KMS-11 (cell line): ENCODE data around the gene CCDC158.
"Not testable (repeated sequence)": the region's sequence is repeated elsewhere in the genome, so short reads cannot be mapped to it uniquely, and the experiment has no call there.

Source experiments
- H2AFZ ChIP-seq: fragments of 200-600 bp; sonication (generic); 2 replicates; pipeline ENCODE4 v1.6.1; 2016; ENCODE audit warnings: antibody characterized with exemption, mixed run types, low read depth
- H3K27ac ChIP-seq: fragments of 200-600 bp; sonication (generic); 2 replicates; pipeline ENCODE4 v1.6.1; 2016; ENCODE audit warnings: mild to moderate bottlenecking, mixed run types
- H3K27me3 ChIP-seq: fragments of 200-600 bp; sonication (generic); 2 replicates; pipeline ENCODE4 v1.6.1; 2017; ENCODE audit warnings: mild to moderate bottlenecking, low read depth, mixed run types, moderate library complexity; ENCODE audit not compliant: insufficient read depth
- H3K36me3 ChIP-seq: fragments of 200-600 bp; sonication (generic); 2 replicates; pipeline ENCODE4 v1.6.1; 2017; ENCODE audit warnings: mild to moderate bottlenecking, mixed run types; ENCODE audit not compliant: insufficient read depth
- H3K4me1 ChIP-seq: fragments of 200-600 bp; sonication (generic); 2 replicates; pipeline ENCODE4 v1.6.1; 2016; ENCODE audit warnings: mild to moderate bottlenecking, low read depth, mixed run types; ENCODE audit not compliant: poor library complexity, severe bottlenecking
- H3K4me2 ChIP-seq: fragments of 200-600 bp; sonication (generic); 2 replicates; pipeline ENCODE4 v1.7.0; 2016; ENCODE audit warnings: mild to moderate bottlenecking, mixed run types
- H3K4me3 ChIP-seq: fragments of 200-600 bp; sonication (generic); IDR thresholded peaks from 2 replicates; pipeline ENCODE4 v1.6.1; 2017; ENCODE audit warnings: low read depth, low read length, mixed read lengths; ENCODE audit not compliant: insufficient read depth
- H3K79me2 ChIP-seq: fragments of 200-600 bp; sonication (generic); 2 replicates; pipeline ENCODE4 v1.6.1; 2016; ENCODE audit warnings: low read depth, mixed run types; ENCODE audit not compliant: insufficient read depth
- H3K9ac ChIP-seq: fragments of 200-600 bp; sonication (generic); 2 replicates; pipeline ENCODE4 v1.6.1; 2016; ENCODE audit warnings: mild to moderate bottlenecking, mixed run types
- H4K20me1 ChIP-seq: fragments of 200-600 bp; sonication (generic); 2 replicates; pipeline ENCODE4 v1.6.1; 2016; ENCODE audit warnings: mild to moderate bottlenecking, mixed run types; ENCODE audit not compliant: insufficient read depth
- CTCF ChIP-seq: fragments of 200-600 bp; sonication (generic); conservative IDR thresholded peaks from 2 replicates; pipeline ENCODE4 v1.6.1; 2017; ENCODE audit warnings: low read depth, mild to moderate bottlenecking, antibody characterized with exemption, low read length, moderate library complexity, mixed read lengths

Gene CCDC158

GRCh38 chr4:76283900-76284299 lies 137.0 kb downstream of the CCDC158 start:
- no peaks in the 10 kb centered on the region for H3K27me3 ChIP-seq
- H2AFZ ChIP-seq, result no peak overlapping the region
- H4K20me1 ChIP-seq, result no peaks in the 10 kb centered on the region
- no peak overlapping the region for H3K9ac ChIP-seq
- H3K79me2 ChIP-seq, result no peaks in the 10 kb centered on the region
- H3K36me3 ChIP-seq, result no peaks in the 10 kb centered on the region
- H3K4me3 ChIP-seq, result no peak overlapping the region
- no peak overlapping the region for H3K27ac ChIP-seq
- TF ChIP-seq CTCF, result no peak
- no peak overlapping the region for H3K4me2 ChIP-seq
- peaks cover 3% of the 10 kb centered on the region for H3K4me1 ChIP-seq

DNA sequence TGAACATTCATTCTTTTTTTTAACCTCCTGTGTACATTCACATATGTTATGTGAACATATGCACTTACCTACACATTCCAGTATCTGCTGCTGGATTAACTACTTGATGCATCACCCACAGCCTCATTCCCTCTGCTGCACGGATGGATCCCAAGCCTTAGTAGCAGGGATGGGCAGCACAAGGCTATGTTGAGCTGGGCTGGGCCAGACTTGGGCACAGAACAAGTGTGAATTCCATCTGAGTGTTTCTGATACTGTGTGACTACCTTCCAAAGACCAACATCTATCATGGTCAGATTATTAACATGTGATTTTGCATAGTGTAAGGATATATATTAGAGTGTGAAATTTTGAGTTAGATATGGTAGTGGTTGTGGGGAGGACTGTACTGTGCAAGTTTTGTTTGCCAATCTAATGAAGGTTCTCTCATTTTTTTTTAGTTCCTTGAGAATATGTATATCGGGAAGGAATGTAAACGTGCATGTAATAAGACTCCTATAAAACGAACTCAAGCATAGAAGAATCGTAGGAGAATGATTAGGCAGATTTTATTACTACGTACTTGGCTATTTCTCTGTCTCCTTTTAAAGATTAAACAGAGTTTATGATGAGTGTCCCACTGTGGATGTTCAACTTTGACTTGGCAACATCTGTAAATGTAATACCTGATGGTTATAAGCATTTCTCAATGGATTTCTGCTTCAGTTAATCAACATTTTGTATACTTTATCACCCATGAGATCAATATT lies 137.8 kb downstream of the CCDC158 start:
- H2AFZ ChIP-seq, result no peak overlapping the region
- H4K20me1 ChIP-seq, result no peaks in the 10 kb centered on the region
- no peak overlapping the region for H3K9ac ChIP-seq
- no peaks in the 10 kb centered on the region for H3K27me3 ChIP-seq
- no peak overlapping the region for H3K4me2 ChIP-seq
- no peak overlapping the region for H3K27ac ChIP-seq
- H3K4me3 ChIP-seq, result no peak overlapping the region
- no peaks in the 10 kb centered on the region for H3K79me2 ChIP-seq
- no peaks in the 10 kb centered on the region for H3K36me3 ChIP-seq
- no peak for TF ChIP-seq CTCF
- peaks cover 10% of the 10 kb centered on the region for H3K4me1 ChIP-seq

DNA sequence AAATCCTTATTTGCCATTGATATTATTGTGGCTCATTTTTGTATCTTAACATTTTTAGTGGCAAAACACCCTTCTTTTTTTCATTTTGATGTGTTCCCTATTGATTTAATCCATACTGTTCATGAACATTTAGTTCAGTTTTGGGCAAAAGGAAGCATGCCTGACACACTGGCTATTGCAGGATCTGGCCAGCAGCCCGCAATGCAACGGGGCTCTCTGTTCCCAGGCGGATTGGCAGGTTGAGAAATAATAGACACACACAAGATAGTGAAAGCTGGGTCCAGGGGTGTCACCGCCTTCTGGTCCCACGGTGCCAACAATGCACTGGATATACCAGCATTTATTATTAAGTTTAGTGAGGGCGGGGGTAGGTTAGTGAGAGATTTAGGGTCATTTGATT lies 139.3 kb downstream of the CCDC158 start:
- H3K27ac ChIP-seq, H3K79me2 ChIP-seq, H3K9ac ChIP-seq, H3K36me3 ChIP-seq, H3K4me3 ChIP-seq, H4K20me1 ChIP-seq, H3K4me2 ChIP-seq, H2AFZ ChIP-seq, H3K27me3 ChIP-seq: not testable (repeated sequence)
- peaks cover 26% of the 10 kb centered on the region for H3K4me1 ChIP-seq

- no peak for TF ChIP-seq CTCF
- H3K4me2 ChIP-seq, result no peak overlapping the region
These were observed 140.2 kb downstream of the CCDC158 start for GRCh38 chr4:76280488-76281441.

More at GRCh38 chr4:76280488-76281441, 140.2 kb downstream of the CCDC158 start:
- no peaks in the 10 kb centered on the region for H3K36me3 ChIP-seq
- no peak overlapping the region for H3K9ac ChIP-seq
- H3K4me1 ChIP-seq, result peaks cover 34% of the 10 kb centered on the region
- H3K79me2 ChIP-seq, result no peaks in the 10 kb centered on the region
- no peak overlapping the region for H3K4me3 ChIP-seq
- no peak overlapping the region for H3K27ac ChIP-seq
- H4K20me1 ChIP-seq, result no peaks in the 10 kb centered on the region
- no peaks in the 10 kb centered on the region for H3K27me3 ChIP-seq
- H2AFZ ChIP-seq, result no peak overlapping the region
